GM12878 (cell line): ENCODE results near the gene HORMAD2. TPM values are rescaled to one million over a fixed set of nuclear protein-coding genes. Genes with fewer than 3 reads are reported as not detected.

Experiments
- BCL11A ChIP-seq: IDR thresholded peaks from 2 replicates; pipeline ENCODE4 v1.6.1; 2011; ENCODE audit warnings: low read depth, low read length
- IRF5 ChIP-seq: fragments of 450-650 bp; IDR thresholded peaks from 2 replicates; pipeline ENCODE4 v1.6.1; 2017; ENCODE audit warnings: borderline replicate concordance
- SIN3A ChIP-seq: IDR thresholded peaks from 2 replicates; pipeline ENCODE4 v1.6.1; 2012; ENCODE audit warnings: low read depth, low read length, improper control_type of control experiment
- polyA plus RNA-seq, 11 experiments: library from polyadenylated mRNA; depleted of rRNA in 4 of 11; unstranded in 6 of 11; stranded (reverse) in 5 of 11; fragments of >200 nt; fragmentation: Nextera tagmentation in 4 of 11; fragmentation: Illumina TruSeq in 1 of 11; extraction: Ambion mirVana in 4 of 11; extraction: Trizol in 1 of 11; gene quantifications; 1 replicate in 1 of 11; 2 replicates in 10 of 11; pipeline versions ENCODE4 v1.2.1 to v1.2.3, GENCODE V29; 2011 to 2016; ENCODE audit warnings: inconsistent platforms in 2 of 11, missing spikeins in 2 of 11, low read depth in 1 of 11
- total RNA-seq, 4 experiments: library from RNA; depleted of rRNA in 3 of 4; stranded (reverse); fragments of >200 nt in 3 of 4; fragmentation: Illumina TruSeq in 1 of 4; extraction: Trizol in 1 of 4; gene quantifications; 2 replicates each; pipeline versions ENCODE4 v1.2.1 to v1.2.3, GENCODE V29; 2013 to 2021
- TF ChIP-seq, protein P1 (sequence below): fragments of 150-350 bp; IDR thresholded peaks from 2 replicates; pipeline ENCODE4 v1.6.1; 2016; ENCODE audit warnings: low read depth, low read length
- TF ChIP-seq, protein P2 (sequence below): IDR thresholded peaks from 2 replicates; pipeline ENCODE4 v1.6.1; 2012; ENCODE audit warnings: mild to moderate bottlenecking, low read depth, low read length

Gene HORMAD2
- total and polyA plus RNA-seq, 10 of the 15 experiments (the other 5 are each of a cell fraction or from before 2014, with no cell fraction given): 0.07 to 0.13 TPM; not detected in 8

DNA sequence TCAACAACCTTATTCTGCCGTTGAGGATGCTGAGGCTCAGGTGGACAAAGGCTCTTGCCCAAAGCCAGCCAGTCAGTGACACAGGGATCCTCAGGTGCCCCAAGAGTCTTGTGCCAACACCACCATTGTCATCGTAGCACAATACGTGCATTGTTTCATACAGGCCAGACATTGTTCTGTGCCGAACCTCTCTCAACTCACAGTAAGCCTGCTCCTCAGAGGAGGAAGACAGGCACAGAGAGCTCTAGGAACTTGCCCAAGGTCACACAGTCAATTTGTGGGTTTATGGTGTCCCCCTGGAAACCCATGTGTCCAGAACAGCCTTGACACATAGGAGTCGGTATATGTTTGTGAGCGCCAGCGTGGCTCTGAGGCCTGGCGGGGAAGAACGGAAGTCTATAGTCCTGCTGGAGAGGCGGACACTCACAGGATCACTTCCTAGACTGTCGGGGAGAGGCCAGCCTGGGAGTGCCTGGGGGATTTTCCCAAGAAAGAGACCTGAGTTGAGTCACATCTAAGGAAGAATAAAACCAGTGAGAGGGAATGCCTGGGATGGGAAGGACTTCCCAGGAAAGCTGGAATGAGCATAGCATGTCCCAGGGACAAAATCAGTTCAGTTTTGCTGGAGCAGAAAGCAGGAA is 146.0 kb downstream of the HORMAD2 start (continued):
- TF ChIP-seq, protein P1, sequence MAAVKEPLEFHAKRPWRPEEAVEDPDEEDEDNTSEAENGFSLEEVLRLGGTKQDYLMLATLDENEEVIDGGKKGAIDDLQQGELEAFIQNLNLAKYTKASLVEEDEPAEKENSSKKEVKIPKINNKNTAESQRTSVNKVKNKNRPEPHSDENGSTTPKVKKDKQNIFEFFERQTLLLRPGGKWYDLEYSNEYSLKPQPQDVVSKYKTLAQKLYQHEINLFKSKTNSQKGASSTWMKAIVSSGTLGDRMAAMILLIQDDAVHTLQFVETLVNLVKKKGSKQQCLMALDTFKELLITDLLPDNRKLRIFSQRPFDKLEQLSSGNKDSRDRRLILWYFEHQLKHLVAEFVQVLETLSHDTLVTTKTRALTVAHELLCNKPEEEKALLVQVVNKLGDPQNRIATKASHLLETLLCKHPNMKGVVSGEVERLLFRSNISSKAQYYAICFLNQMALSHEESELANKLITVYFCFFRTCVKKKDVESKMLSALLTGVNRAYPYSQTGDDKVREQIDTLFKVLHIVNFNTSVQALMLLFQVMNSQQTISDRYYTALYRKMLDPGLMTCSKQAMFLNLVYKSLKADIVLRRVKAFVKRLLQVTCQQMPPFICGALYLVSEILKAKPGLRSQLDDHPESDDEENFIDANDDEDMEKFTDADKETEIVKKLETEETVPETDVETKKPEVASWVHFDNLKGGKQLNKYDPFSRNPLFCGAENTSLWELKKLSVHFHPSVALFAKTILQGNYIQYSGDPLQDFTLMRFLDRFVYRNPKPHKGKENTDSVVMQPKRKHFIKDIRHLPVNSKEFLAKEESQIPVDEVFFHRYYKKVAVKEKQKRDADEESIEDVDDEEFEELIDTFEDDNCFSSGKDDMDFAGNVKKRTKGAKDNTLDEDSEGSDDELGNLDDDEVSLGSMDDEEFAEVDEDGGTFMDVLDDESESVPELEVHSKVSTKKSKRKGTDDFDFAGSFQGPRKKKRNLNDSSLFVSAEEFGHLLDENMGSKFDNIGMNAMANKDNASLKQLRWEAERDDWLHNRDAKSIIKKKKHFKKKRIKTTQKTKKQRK: no peak
- TF ChIP-seq IRF5 (no peak), SIN3A (no peak), BCL11A (no peak)
- TF ChIP-seq, protein P2, sequence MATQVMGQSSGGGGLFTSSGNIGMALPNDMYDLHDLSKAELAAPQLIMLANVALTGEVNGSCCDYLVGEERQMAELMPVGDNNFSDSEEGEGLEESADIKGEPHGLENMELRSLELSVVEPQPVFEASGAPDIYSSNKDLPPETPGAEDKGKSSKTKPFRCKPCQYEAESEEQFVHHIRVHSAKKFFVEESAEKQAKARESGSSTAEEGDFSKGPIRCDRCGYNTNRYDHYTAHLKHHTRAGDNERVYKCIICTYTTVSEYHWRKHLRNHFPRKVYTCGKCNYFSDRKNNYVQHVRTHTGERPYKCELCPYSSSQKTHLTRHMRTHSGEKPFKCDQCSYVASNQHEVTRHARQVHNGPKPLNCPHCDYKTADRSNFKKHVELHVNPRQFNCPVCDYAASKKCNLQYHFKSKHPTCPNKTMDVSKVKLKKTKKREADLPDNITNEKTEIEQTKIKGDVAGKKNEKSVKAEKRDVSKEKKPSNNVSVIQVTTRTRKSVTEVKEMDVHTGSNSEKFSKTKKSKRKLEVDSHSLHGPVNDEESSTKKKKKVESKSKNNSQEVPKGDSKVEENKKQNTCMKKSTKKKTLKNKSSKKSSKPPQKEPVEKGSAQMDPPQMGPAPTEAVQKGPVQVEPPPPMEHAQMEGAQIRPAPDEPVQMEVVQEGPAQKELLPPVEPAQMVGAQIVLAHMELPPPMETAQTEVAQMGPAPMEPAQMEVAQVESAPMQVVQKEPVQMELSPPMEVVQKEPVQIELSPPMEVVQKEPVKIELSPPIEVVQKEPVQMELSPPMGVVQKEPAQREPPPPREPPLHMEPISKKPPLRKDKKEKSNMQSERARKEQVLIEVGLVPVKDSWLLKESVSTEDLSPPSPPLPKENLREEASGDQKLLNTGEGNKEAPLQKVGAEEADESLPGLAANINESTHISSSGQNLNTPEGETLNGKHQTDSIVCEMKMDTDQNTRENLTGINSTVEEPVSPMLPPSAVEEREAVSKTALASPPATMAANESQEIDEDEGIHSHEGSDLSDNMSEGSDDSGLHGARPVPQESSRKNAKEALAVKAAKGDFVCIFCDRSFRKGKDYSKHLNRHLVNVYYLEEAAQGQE: no peak

Other genes starting within 250 kb of the HORMAD2 start
- 37.4 and 47.0 TPM in 2 replicates for gene ASCC2, start 242.2 kb upstream of the HORMAD2 start, total RNA-seq (2014; rRNA removed)
- 38.3 and 39.1 TPM in 2 replicates for gene ASCC2, start 242.2 kb upstream of the HORMAD2 start, total RNA-seq (2014; rRNA removed; fragmentation: Illumina TruSeq; extraction: Trizol)
- 62.1 and 67.9 TPM in 2 replicates for gene ASCC2, start 242.2 kb upstream of the HORMAD2 start, total RNA-seq (2021)
- 27.1 and 53.0 TPM in 2 replicates for gene ASCC2, start 242.2 kb upstream of the HORMAD2 start, polyA plus RNA-seq (2011; rRNA removed)
- gene ASCC2, start 242.2 kb upstream of the HORMAD2 start, polyA plus RNA-seq (2014; fragmentation: Illumina TruSeq; extraction: Trizol): 51.0 and 60.1 TPM in 2 replicates
- 1 to 10 TPM; 5.3 to 6.4 TPM for gene ASCC2, start 242.2 kb upstream of the HORMAD2 start, polyA plus RNA-seq (2014; fragmentation: Nextera tagmentation; extraction: Ambion mirVana)
- gene ASCC2, start 242.2 kb upstream of the HORMAD2 start, polyA plus RNA-seq (2014; rRNA removed): 60.7 and 61.9 TPM in 2 replicates
- 10 to 100 TPM; 89.0 to 91.4 TPM for gene ASCC2, start 242.2 kb upstream of the HORMAD2 start, polyA plus RNA-seq (2016; fragmentation: Nextera tagmentation; extraction: Ambion mirVana)
- 11.2 and 13.5 TPM in 2 replicates for gene MTMR3, start 197.3 kb upstream of the HORMAD2 start, total RNA-seq (2014; rRNA removed)
- gene MTMR3, start 197.3 kb upstream of the HORMAD2 start, total RNA-seq (2014; rRNA removed; fragmentation: Illumina TruSeq; extraction: Trizol): 8.7 and 9.0 TPM in 2 replicates
- 17.5 and 23.7 TPM in 2 replicates for gene MTMR3, start 197.3 kb upstream of the HORMAD2 start, total RNA-seq (2021)
- gene MTMR3, start 197.3 kb upstream of the HORMAD2 start, polyA plus RNA-seq (2011; rRNA removed): 15.6 and 23.6 TPM in 2 replicates
- 9.6 and 14.2 TPM in 2 replicates for gene MTMR3, start 197.3 kb upstream of the HORMAD2 start, polyA plus RNA-seq (2014; fragmentation: Illumina TruSeq; extraction: Trizol)
- gene MTMR3, start 197.3 kb upstream of the HORMAD2 start, polyA plus RNA-seq (2014; fragmentation: Nextera tagmentation; extraction: Ambion mirVana): 1 to 10 TPM; 1.4 to 1.9 TPM
- 13.1 and 13.8 TPM in 2 replicates for gene MTMR3, start 197.3 kb upstream of the HORMAD2 start, polyA plus RNA-seq (2014; rRNA removed)
- gene MTMR3, start 197.3 kb upstream of the HORMAD2 start, polyA plus RNA-seq (2016; fragmentation: Nextera tagmentation; extraction: Ambion mirVana): 1 to 10 TPM; 9.6 to 9.9 TPM
- 0.98 and 1.0 TPM in 2 replicates for gene LIF, start 166.3 kb downstream of the HORMAD2 start, total RNA-seq (2014; rRNA removed)
- gene LIF, start 166.3 kb downstream of the HORMAD2 start, total RNA-seq (2014; rRNA removed; fragmentation: Illumina TruSeq; extraction: Trizol): 0.63 and 0.83 TPM in 2 replicates
- 1.9 and 2.3 TPM in 2 replicates for gene LIF, start 166.3 kb downstream of the HORMAD2 start, total RNA-seq (2021)
- gene LIF, start 166.3 kb downstream of the HORMAD2 start, polyA plus RNA-seq (2011; rRNA removed): 1.9 and 3.4 TPM in 2 replicates
- gene LIF, start 166.3 kb downstream of the HORMAD2 start, polyA plus RNA-seq (2014; fragmentation: Illumina TruSeq; extraction: Trizol): 0.49 and 0.84 TPM in 2 replicates
- gene LIF, start 166.3 kb downstream of the HORMAD2 start, polyA plus RNA-seq (2014; fragmentation: Nextera tagmentation; extraction: Ambion mirVana): under 1 TPM; 0.05 to 0.09 TPM
- 1.6 and 2.4 TPM in 2 replicates for gene LIF, start 166.3 kb downstream of the HORMAD2 start, polyA plus RNA-seq (2014; rRNA removed)
- gene LIF, start 166.3 kb downstream of the HORMAD2 start, polyA plus RNA-seq (2016; fragmentation: Nextera tagmentation; extraction: Ambion mirVana): 1 to 10 TPM in 1 of 2 experiments, under 1 TPM in 1; 0.92 to 1.3 TPM
- gene OSM, start 186.4 kb downstream of the HORMAD2 start, total RNA-seq (2014; rRNA removed): 0.93 and 1.4 TPM in 2 replicates
- gene OSM, start 186.4 kb downstream of the HORMAD2 start, total RNA-seq (2014; rRNA removed; fragmentation: Illumina TruSeq; extraction: Trizol): 0.45 and 0.51 TPM in 2 replicates
- gene OSM, start 186.4 kb downstream of the HORMAD2 start, total RNA-seq (2021): 1.1 and 1.2 TPM in 2 replicates
- gene OSM, start 186.4 kb downstream of the HORMAD2 start, polyA plus RNA-seq (2011; rRNA removed): 0.13 and 0.29 TPM in 2 replicates
- 0.21 TPM in 1 of 2 replicates, not detected in the other for gene OSM, start 186.4 kb downstream of the HORMAD2 start, polyA plus RNA-seq (2014; fragmentation: Illumina TruSeq; extraction: Trizol)
- gene OSM, start 186.4 kb downstream of the HORMAD2 start, polyA plus RNA-seq (2014; fragmentation: Nextera tagmentation; extraction: Ambion mirVana): under 1 TPM; 0.06 to 0.15 TPM
- 0.79 TPM in 2 replicates for gene OSM, start 186.4 kb downstream of the HORMAD2 start, polyA plus RNA-seq (2014; rRNA removed)
- gene OSM, start 186.4 kb downstream of the HORMAD2 start, polyA plus RNA-seq (2016; fragmentation: Nextera tagmentation; extraction: Ambion mirVana): 1 to 10 TPM in 1 of 2 experiments, under 1 TPM in 1; 0.72 to 1.4 TPM
- gene CASTOR1, start 209.0 kb downstream of the HORMAD2 start, total RNA-seq (2014; rRNA removed): 5.3 and 5.9 TPM in 2 replicates
- gene CASTOR1, start 209.0 kb downstream of the HORMAD2 start, total RNA-seq (2014; rRNA removed; fragmentation: Illumina TruSeq; extraction: Trizol): 1.2 and 2.4 TPM in 2 replicates
- gene CASTOR1, start 209.0 kb downstream of the HORMAD2 start, total RNA-seq (2021): 6.0 and 9.1 TPM in 2 replicates
- 0.65 and 1.6 TPM in 2 replicates for gene CASTOR1, start 209.0 kb downstream of the HORMAD2 start, polyA plus RNA-seq (2011; rRNA removed)
- gene CASTOR1, start 209.0 kb downstream of the HORMAD2 start, polyA plus RNA-seq (2014; fragmentation: Illumina TruSeq; extraction: Trizol): 0.25 and 1.9 TPM in 2 replicates
- 1 to 10 TPM in 1 of 2 experiments, under 1 TPM in 1; 0.31 to 1.2 TPM for gene CASTOR1, start 209.0 kb downstream of the HORMAD2 start, polyA plus RNA-seq (2014; fragmentation: Nextera tagmentation; extraction: Ambion mirVana)
- gene CASTOR1, start 209.0 kb downstream of the HORMAD2 start, polyA plus RNA-seq (2014; rRNA removed): 5.5 and 6.3 TPM in 2 replicates
- 1 to 10 TPM; 4.2 to 5.3 TPM for gene CASTOR1, start 209.0 kb downstream of the HORMAD2 start, polyA plus RNA-seq (2016; fragmentation: Nextera tagmentation; extraction: Ambion mirVana)
- 14.1 and 16.3 TPM in 2 replicates for gene TBC1D10A, start 246.5 kb downstream of the HORMAD2 start, total RNA-seq (2014; rRNA removed)
- gene TBC1D10A, start 246.5 kb downstream of the HORMAD2 start, total RNA-seq (2014; rRNA removed; fragmentation: Illumina TruSeq; extraction: Trizol): 8.5 and 8.6 TPM in 2 replicates
- 22.2 and 24.3 TPM in 2 replicates for gene TBC1D10A, start 246.5 kb downstream of the HORMAD2 start, total RNA-seq (2021)
- gene TBC1D10A, start 246.5 kb downstream of the HORMAD2 start, polyA plus RNA-seq (2011; rRNA removed): 10.3 and 14.4 TPM in 2 replicates
- gene TBC1D10A, start 246.5 kb downstream of the HORMAD2 start, polyA plus RNA-seq (2014; fragmentation: Illumina TruSeq; extraction: Trizol): 2.0 and 7.9 TPM in 2 replicates
- under 1 TPM; 0.27 to 0.82 TPM for gene TBC1D10A, start 246.5 kb downstream of the HORMAD2 start, polyA plus RNA-seq (2014; fragmentation: Nextera tagmentation; extraction: Ambion mirVana)
- 25.7 and 27.8 TPM in 2 replicates for gene TBC1D10A, start 246.5 kb downstream of the HORMAD2 start, polyA plus RNA-seq (2014; rRNA removed)
- gene TBC1D10A, start 246.5 kb downstream of the HORMAD2 start, polyA plus RNA-seq (2016; fragmentation: Nextera tagmentation; extraction: Ambion mirVana): 10 to 100 TPM; 17.4 to 20.8 TPM